ENCODE measurements around the gene PHKA2. TPM values are rescaled to one million over a fixed set of nuclear protein-coding genes. Genes with fewer than 3 reads are reported as not detected.

Gene PHKA2
- total RNA-seq, 1 experiment from 2014 or later = 34.4 TPM

DNA sequence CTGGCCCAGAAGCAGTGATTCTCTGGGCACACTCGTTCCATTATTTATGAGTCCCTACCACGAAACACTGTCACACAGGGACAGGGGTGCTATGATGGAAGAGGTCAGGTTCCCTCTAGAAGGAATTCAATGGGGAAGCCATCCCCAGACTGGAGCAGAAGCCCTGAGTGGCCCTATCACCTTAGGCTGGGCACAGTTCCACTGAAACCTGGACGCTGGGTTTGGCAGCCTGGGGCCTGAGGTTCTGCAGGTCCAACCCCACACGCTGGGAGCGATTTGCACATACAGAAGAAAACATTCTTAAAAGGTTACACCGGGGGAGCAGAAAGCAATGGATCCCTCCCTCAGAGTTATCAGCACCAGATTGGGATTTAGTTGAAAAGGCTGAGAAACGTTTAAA is 63.3 kb downstream of the PHKA2 start:
- CTCF ChIA-PET = no interaction called here
- H3F3A ChIP-seq (ENCODE audit: insufficient read depth, low read depth) = no peaks in the 10 kb centered on the region
- no peaks in the 10 kb centered on the region for H3K79me2 ChIP-seq (ENCODE audit: low read depth)
- no peak overlapping the region for H3K4me3 ChIP-seq
- H3K27ac ChIP-seq = no peak overlapping the region
- no peaks in the 10 kb centered on the region for H3K27me3 ChIP-seq (ENCODE audit: insufficient read depth, low read depth)
- TF ChIP-seq, protein P1, sequence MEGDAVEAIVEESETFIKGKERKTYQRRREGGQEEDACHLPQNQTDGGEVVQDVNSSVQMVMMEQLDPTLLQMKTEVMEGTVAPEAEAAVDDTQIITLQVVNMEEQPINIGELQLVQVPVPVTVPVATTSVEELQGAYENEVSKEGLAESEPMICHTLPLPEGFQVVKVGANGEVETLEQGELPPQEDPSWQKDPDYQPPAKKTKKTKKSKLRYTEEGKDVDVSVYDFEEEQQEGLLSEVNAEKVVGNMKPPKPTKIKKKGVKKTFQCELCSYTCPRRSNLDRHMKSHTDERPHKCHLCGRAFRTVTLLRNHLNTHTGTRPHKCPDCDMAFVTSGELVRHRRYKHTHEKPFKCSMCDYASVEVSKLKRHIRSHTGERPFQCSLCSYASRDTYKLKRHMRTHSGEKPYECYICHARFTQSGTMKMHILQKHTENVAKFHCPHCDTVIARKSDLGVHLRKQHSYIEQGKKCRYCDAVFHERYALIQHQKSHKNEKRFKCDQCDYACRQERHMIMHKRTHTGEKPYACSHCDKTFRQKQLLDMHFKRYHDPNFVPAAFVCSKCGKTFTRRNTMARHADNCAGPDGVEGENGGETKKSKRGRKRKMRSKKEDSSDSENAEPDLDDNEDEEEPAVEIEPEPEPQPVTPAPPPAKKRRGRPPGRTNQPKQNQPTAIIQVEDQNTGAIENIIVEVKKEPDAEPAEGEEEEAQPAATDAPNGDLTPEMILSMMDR (conservative IDR thresholded peaks at IDR 0.05) = no peak
- no peak for TF ChIP-seq EZH2 (IDR thresholded peaks at IDR 0.05; ENCODE audit: low read depth)
- intact Hi-C loops (cut with micrococcal nuclease; ENCODE audit: unreplicated experiment) = no loop called here
- no peaks in the 10 kb centered on the region for H3K9me2 ChIP-seq (ENCODE audit: insufficient read depth)
- no peaks in the 10 kb centered on the region for H4K20me1 ChIP-seq (ENCODE audit: insufficient read depth)
- H3K36me3 ChIP-seq (ENCODE audit: low read depth) = no peaks in the 10 kb centered on the region
- DNase-seq = no peak
- no peaks in the 10 kb centered on the region for H3K4me1 ChIP-seq (replicated peaks; ENCODE audit: insufficient read depth)
- POLR2A ChIA-PET (ENCODE audit: unreplicated experiment) = no interaction called here
- H2AFZ ChIP-seq = no peak overlapping the region
- H3K4me2 ChIP-seq = no peak overlapping the region
- H3K9me3 ChIP-seq (ENCODE audit: insufficient read depth, low read depth) = no peaks in the 10 kb centered on the region
- no TSS peak for BruUV-seq (replicated peaks)

DNA sequence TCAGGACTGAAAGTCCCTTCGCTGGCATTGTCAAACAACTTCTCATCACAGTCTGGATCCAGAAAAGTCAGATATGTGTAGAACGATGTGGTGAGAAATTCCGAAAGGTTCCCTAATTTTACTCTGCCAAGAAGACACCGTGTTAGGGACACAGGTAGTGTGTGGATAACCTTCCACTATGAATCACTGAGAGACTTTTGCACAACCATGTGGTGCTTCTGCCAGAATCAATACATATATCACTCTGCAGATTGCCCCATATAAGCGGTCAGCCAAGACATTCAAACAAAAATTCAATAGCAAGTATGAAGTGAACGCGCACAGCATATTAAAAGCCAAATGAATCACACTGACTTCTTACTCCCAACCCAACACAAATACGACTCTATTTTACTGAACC is 63.8 kb downstream of the PHKA2 start:
- H3F3A ChIP-seq (ENCODE audit: insufficient read depth, low read depth) = no peaks in the 10 kb centered on the region
- H4K20me1 ChIP-seq (ENCODE audit: insufficient read depth) = no peaks in the 10 kb centered on the region
- H3K4me2 ChIP-seq = no peak overlapping the region
- ChIA-PET POLR2A (ENCODE audit: unreplicated experiment) (no interaction called here), CTCF (no interaction called here)
- DNase-seq = no peak
- H3K79me2 ChIP-seq (ENCODE audit: low read depth) = no peaks in the 10 kb centered on the region
- TF ChIP-seq, protein P1 (conservative IDR thresholded peaks at IDR 0.05) = no peak
- no peak for TF ChIP-seq EZH2 (IDR thresholded peaks at IDR 0.05; ENCODE audit: low read depth)
- no peak overlapping the region for H2AFZ ChIP-seq
- no peak overlapping the region for H3K27ac ChIP-seq
- H3K36me3 ChIP-seq (ENCODE audit: low read depth) = no peaks in the 10 kb centered on the region
- H3K4me3 ChIP-seq = no peak overlapping the region
- intact Hi-C loops (cut with micrococcal nuclease; ENCODE audit: unreplicated experiment) = no loop called here
- H3K27me3 ChIP-seq (ENCODE audit: insufficient read depth, low read depth) = no peaks in the 10 kb centered on the region
- H3K9me3 ChIP-seq (ENCODE audit: insufficient read depth, low read depth) = no peaks in the 10 kb centered on the region
- BruUV-seq (replicated peaks) = no TSS peak
- no peaks in the 10 kb centered on the region for H3K4me1 ChIP-seq (replicated peaks; ENCODE audit: insufficient read depth)
- no peaks in the 10 kb centered on the region for H3K9me2 ChIP-seq (ENCODE audit: insufficient read depth)

DNA sequence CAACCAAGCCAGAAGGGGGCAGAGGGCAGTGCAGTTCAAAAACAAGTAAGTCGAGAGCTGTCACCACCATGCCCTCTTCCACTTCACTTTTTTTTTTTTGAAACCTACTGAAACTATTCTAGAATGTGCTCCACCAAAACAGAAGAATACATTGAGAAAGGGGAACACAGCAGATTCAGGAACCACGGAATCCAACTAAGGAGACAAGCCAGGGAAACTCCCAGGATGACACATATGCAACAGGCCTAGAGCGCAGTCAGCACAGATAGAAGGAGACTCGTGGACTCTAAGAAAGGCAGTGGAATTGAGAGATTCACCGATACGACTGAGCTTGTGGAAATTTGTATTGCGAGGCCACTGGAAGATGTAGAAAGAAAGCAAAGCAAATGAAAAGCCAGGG is 66.1 kb downstream of the PHKA2 start:
- H3K36me3 ChIP-seq (ENCODE audit: low read depth) = no peaks in the 10 kb centered on the region
- no TSS peak for BruUV-seq (replicated peaks)
- no peak overlapping the region for H2AFZ ChIP-seq
- H3F3A ChIP-seq (ENCODE audit: insufficient read depth, low read depth) = no peaks in the 10 kb centered on the region
- intact Hi-C loops (cut with micrococcal nuclease; ENCODE audit: unreplicated experiment) = no loop called here
- ChIA-PET POLR2A (ENCODE audit: unreplicated experiment) (no interaction called here), CTCF (no interaction called here)
- H3K9me3 ChIP-seq (ENCODE audit: insufficient read depth, low read depth) = no peaks in the 10 kb centered on the region
- H3K27ac ChIP-seq = no peak overlapping the region
- no peaks in the 10 kb centered on the region for H4K20me1 ChIP-seq (ENCODE audit: insufficient read depth)
- no peak for DNase-seq
- H3K79me2 ChIP-seq (ENCODE audit: low read depth) = no peaks in the 10 kb centered on the region
- TF ChIP-seq EZH2 (IDR thresholded peaks at IDR 0.05; ENCODE audit: low read depth) = no peak
- TF ChIP-seq, protein P1 (conservative IDR thresholded peaks at IDR 0.05) = no peak
- H3K4me2 ChIP-seq = no peak overlapping the region
- H3K27me3 ChIP-seq (ENCODE audit: insufficient read depth, low read depth) = no peaks in the 10 kb centered on the region
- H3K4me3 ChIP-seq = no peak overlapping the region
- no peaks in the 10 kb centered on the region for H3K9me2 ChIP-seq (ENCODE audit: insufficient read depth)
- no peaks in the 10 kb centered on the region for H3K4me1 ChIP-seq (replicated peaks; ENCODE audit: insufficient read depth)

All from PC-9 (cell line).